Neuron (in vitro differentiated cells): ENCODE data around the gene CHCHD3.

ENCODE experiments used
- H2AFZ ChIP-seq: one replicate; pipeline ENCODE4 v1.6.1; 2013; ENCODE audit warnings: low read depth, mild to moderate bottlenecking, inconsistent platforms, low read length, moderate library complexity
- H3K27me3 ChIP-seq: one replicate; pipeline ENCODE4 v1.6.1; 2013; ENCODE audit warnings: low read length; ENCODE audit not compliant: insufficient read depth
- H3K36me3 ChIP-seq: one replicate; pipeline ENCODE4 v1.6.1; 2013; ENCODE audit warnings: low read length; ENCODE audit not compliant: insufficient read depth
- H3K4me1 ChIP-seq: one replicate; pipeline ENCODE4 v1.6.1; 2013; ENCODE audit warnings: low read length; ENCODE audit not compliant: insufficient read depth
- H3K4me3 ChIP-seq: 2 replicates; pipeline ENCODE4 v1.5.1; 2013; ENCODE audit warnings: mild to moderate bottlenecking, low read length, moderate library complexity
- H3K9me3 ChIP-seq: one replicate; pipeline ENCODE4 v1.6.1; 2013; ENCODE audit warnings: low read length

CHCHD3 gene

GRCh38 chr7:133026210-133026859 lies 55.6 kb downstream of the CHCHD3 start:
- Histone ChIP-seq H3K27me3 (no peaks in the 10 kb centered on the region), H3K4me1 (no peaks in the 10 kb centered on the region), H2AFZ (no peak overlapping the region)

GRCh38 chr7:133025056-133025455 lies 56.8 kb downstream of the CHCHD3 start:
- Histone ChIP-seq H3K27me3 (no peaks in the 10 kb centered on the region), H3K4me3 (no peak overlapping the region), H3K4me1 (no peaks in the 10 kb centered on the region), H2AFZ (no peak overlapping the region), H3K36me3 (peaks cover 2% of the 10 kb centered on the region), H3K9me3 (peaks cover 2% of the 10 kb centered on the region)

More at GRCh38 chr7:133026210-133026859, 55.6 kb downstream of the CHCHD3 start:
- Histone ChIP-seq H3K4me3 (no peak overlapping the region), H3K9me3 (peaks cover 2% of the 10 kb centered on the region), H3K36me3 (no peaks in the 10 kb centered on the region)

GRCh38 chr7:133024596-133024995 lies 57.3 kb downstream of the CHCHD3 start:
- Histone ChIP-seq H3K36me3 (peaks cover 5% of the 10 kb centered on the region), H3K9me3 (peaks cover 2% of the 10 kb centered on the region), H3K27me3 (no peaks in the 10 kb centered on the region), H3K4me1 (no peaks in the 10 kb centered on the region), H3K4me3 (no peak overlapping the region), H2AFZ (no peak overlapping the region)

GRCh38 chr7:133023370-133024071 lies 58.4 kb downstream of the CHCHD3 start:
- no peak overlapping the region for H2AFZ ChIP-seq
- H3K27me3 ChIP-seq = no peaks in the 10 kb centered on the region
- peaks cover 5% of the 10 kb centered on the region for H3K36me3 ChIP-seq
- peaks cover 2% of the 10 kb centered on the region for H3K9me3 ChIP-seq
- no peak overlapping the region for H3K4me3 ChIP-seq
- H3K4me1 ChIP-seq = no peaks in the 10 kb centered on the region

GRCh38 chr7:133022661-133023060 lies 59.2 kb downstream of the CHCHD3 start:
- peaks cover 5% of the 10 kb centered on the region for H3K36me3 ChIP-seq
- no peak overlapping the region for H3K4me3 ChIP-seq
- no peaks in the 10 kb centered on the region for H3K27me3 ChIP-seq
- no peak overlapping the region for H2AFZ ChIP-seq
- no peaks in the 10 kb centered on the region for H3K4me1 ChIP-seq
- H3K9me3 ChIP-seq = peaks cover 2% of the 10 kb centered on the region

- no peak overlapping the region for H2AFZ ChIP-seq
- no peaks in the 10 kb centered on the region for H3K27me3 ChIP-seq
- peaks cover 5% of the 10 kb centered on the region for H3K36me3 ChIP-seq
- H3K9me3 ChIP-seq = no peaks in the 10 kb centered on the region
- H3K4me3 ChIP-seq = no peak overlapping the region
- no peaks in the 10 kb centered on the region for H3K4me1 ChIP-seq
Observed at GRCh38 chr7:133021196-133021595, 60.7 kb downstream of the CHCHD3 start.

- no peak overlapping the region for H3K4me3 ChIP-seq
- H2AFZ ChIP-seq = no peak overlapping the region
- H3K4me1 ChIP-seq = no peaks in the 10 kb centered on the region
- H3K27me3 ChIP-seq = no peaks in the 10 kb centered on the region
- H3K36me3 ChIP-seq = peaks cover 5% of the 10 kb centered on the region
- H3K9me3 ChIP-seq = no peaks in the 10 kb centered on the region
Observed at GRCh38 chr7:133020496-133020895, 61.4 kb downstream of the CHCHD3 start.

- H3K9me3 ChIP-seq = no peaks in the 10 kb centered on the region
- H3K27me3 ChIP-seq = no peaks in the 10 kb centered on the region
- H2AFZ ChIP-seq = no peak overlapping the region
Observed at GRCh38 chr7:133019590-133019989, 62.3 kb downstream of the CHCHD3 start.

GRCh38 chr7:133016604-133017003 lies 65.3 kb downstream of the CHCHD3 start:
- H3K36me3 ChIP-seq = peaks cover 5% of the 10 kb centered on the region
- no peaks in the 10 kb centered on the region for H3K9me3 ChIP-seq
- H2AFZ ChIP-seq = no peak overlapping the region
- H3K4me1 ChIP-seq = no peaks in the 10 kb centered on the region
- H3K4me3 ChIP-seq = no peak overlapping the region
- H3K27me3 ChIP-seq = no peaks in the 10 kb centered on the region

More at GRCh38 chr7:133019590-133019989, 62.3 kb downstream of the CHCHD3 start:
- Histone ChIP-seq H3K36me3 (peaks cover 5% of the 10 kb centered on the region), H3K4me1 (no peaks in the 10 kb centered on the region), H3K4me3 (no peak overlapping the region)

- Histone ChIP-seq H3K36me3 (peaks cover 5% of the 10 kb centered on the region), H3K9me3 (no peaks in the 10 kb centered on the region), H3K4me3 (no peak overlapping the region), H2AFZ (no peak overlapping the region), H3K27me3 (no peaks in the 10 kb centered on the region), H3K4me1 (no peaks in the 10 kb centered on the region)
Observed at GRCh38 chr7:133015888-133016287, 66.0 kb downstream of the CHCHD3 start.

- no peak overlapping the region for H3K4me3 ChIP-seq
- H3K9me3 ChIP-seq = peaks cover 3% of the 10 kb centered on the region
- H3K4me1 ChIP-seq = no peaks in the 10 kb centered on the region
- H2AFZ ChIP-seq = no peak overlapping the region
- H3K27me3 ChIP-seq = no peaks in the 10 kb centered on the region
- H3K36me3 ChIP-seq = no peaks in the 10 kb centered on the region
Observed at GRCh38 chr7:133011746-133012145, 70.1 kb downstream of the CHCHD3 start.

GRCh38 chr7:133009426-133010252 lies 72.3 kb downstream of the CHCHD3 start:
- H3K36me3 ChIP-seq = no peaks in the 10 kb centered on the region
- no peak overlapping the region for H2AFZ ChIP-seq
- H3K9me3 ChIP-seq = peaks cover 3% of the 10 kb centered on the region
- no peak overlapping the region for H3K4me3 ChIP-seq
- no peaks in the 10 kb centered on the region for H3K4me1 ChIP-seq
- no peaks in the 10 kb centered on the region for H3K27me3 ChIP-seq

GRCh38 chr7:133007961-133008360 lies 73.9 kb downstream of the CHCHD3 start:
- no peak overlapping the region for H3K4me3 ChIP-seq
- no peaks in the 10 kb centered on the region for H3K36me3 ChIP-seq
- H3K4me1 ChIP-seq = no peaks in the 10 kb centered on the region
- no peaks in the 10 kb centered on the region for H3K27me3 ChIP-seq
- peaks cover 3% of the 10 kb centered on the region for H3K9me3 ChIP-seq
- H2AFZ ChIP-seq = no peak overlapping the region
